NT2/D1 (cell line): ENCODE measurements around the gene IL3RA.

ENCODE experiments used
- SUZ12 ChIP-seq: IDR thresholded peaks from 2 replicates; pipeline ENCODE4 v1.6.1; 2011; ENCODE audit not compliant: insufficient read length, insufficient read depth; ENCODE audit errors: extremely low read depth
- ZNF274 ChIP-seq: IDR thresholded peaks from 2 replicates; pipeline ENCODE4 v1.6.1; 2011; ENCODE audit warnings: mild to moderate bottlenecking, low read depth, low read length

DNA sequence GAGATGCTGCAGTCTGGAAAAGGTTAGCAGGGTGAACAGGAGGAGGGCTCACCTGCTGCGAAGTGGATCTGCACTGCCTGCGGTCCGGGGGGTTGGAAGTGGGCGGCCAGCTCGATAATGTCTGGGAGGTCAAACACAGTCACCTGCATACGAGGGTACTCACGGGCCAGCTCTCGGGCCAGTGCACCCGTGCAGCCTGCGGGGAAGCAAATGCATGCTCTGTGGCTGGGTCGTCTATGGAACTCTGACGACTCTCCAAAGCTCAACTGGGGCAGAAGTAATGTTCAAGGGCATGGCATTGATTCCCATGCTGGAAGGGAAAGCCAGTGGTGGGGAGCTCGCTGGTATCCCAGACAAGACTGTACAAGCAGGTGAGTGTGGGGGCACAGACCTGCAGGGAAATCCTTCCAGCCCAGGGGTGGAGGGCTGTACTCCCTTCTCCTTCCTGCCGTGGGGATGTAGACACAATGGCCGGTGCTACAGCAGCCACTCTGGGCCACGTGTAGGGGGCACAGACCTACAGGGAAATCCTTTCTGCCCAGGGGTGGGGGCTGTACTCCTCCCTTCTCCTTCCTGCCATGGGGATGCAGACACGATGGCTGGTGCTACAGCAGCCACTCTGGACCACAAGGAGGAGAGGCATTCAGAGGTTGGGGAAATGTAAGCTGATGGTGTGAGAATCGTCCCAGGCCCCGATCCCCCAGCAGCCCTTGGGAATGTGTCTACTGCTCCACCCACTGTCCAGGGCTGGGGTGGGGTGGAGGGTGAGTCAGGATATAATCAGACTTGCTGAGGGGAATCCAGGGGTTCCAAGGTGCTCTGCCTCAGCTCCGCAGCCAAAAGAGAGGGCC, 81.6 kb downstream of the IL3RA start:
- TF ChIP-seq ZNF274 (no peak), SUZ12 (no peak)
